GM19372 (cell line): ENCODE results near the gene DNAH17.
"Not testable (repeated sequence)": the region's sequence is repeated elsewhere in the genome, so short reads cannot be mapped to it uniquely, and the experiment has no call there.

Experiments used
- ATAC-seq: cut with Tn5 transposase; IDR thresholded peaks from one replicate; pipeline ENCODE4 v1.9.1; 2021; ENCODE audit warnings: mild to moderate bottlenecking, low read depth, moderate library complexity; ENCODE audit not compliant: unreplicated experiment

DNAH17 gene

DNA sequence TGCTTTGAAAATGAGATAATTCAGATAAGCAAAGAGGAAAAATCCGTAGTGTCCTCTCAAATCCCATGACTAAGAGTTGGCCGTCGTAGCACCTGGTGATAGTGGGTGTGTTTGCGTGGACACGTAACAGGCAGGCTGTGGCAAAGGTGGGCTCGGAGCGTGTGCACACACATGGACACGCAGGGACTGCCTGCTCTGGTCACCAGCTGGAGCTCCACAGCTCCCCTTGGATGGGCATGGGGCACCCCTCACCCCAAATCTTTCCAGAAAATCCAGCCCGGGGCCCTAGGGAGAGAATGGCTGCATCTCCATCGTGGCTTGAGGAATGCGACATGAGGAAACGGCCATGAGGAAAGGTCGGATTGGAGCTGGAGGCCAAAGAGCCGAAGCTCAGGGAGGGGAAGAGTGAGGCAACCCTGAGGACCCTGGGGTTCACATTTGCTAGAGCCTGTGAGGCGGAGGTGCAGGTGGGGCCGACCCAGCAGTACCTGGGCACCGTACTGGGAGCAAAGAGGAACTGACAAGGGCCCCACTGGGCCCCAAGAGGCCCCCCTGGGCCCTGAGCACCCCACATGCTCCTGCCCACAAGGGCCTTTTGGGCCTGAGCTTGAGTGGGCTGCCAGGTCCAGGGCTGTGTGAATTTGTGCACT, 51.6 kb downstream of the DNAH17 start:
- ATAC-seq: no peak

- ATAC-seq: no peak
Measured at GRCh38 chr17:78524870-78525510, 52.2 kb downstream of the DNAH17 start.

DNA sequence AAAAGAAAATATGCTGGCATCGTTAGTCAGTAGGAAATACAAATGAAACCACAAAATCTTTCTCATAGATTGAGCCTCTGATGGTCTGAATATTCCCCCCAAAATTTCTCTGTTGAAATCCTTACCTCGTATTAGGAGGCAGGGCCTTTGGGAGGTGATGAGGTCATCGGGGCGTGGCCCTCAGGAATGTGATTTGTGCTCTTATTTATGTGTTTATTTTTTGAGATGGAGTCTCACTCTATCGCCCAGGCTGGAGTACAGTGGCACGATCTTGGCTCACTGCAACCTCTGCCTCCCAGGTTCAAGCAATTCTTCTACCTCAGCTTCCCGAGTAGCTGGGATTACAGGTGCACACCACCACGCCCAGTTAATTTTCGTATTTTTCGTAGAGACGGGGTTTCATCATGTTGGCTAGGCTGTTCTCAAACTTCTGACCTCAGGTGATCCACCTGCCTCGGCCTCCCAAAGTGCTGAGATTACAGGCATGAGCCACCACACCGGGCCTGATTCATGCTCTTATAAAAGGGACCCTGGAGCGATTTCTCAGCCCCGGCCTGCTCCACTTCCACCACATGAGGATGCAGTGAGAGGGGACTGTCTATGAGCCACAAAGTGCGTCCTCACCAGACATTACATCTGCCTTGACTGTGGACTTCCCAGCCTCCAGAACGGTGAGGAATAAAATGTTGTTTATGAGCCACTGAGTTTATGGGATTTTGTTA, 53.1 kb downstream of the DNAH17 start:
- ATAC-seq: no peak

DNA sequence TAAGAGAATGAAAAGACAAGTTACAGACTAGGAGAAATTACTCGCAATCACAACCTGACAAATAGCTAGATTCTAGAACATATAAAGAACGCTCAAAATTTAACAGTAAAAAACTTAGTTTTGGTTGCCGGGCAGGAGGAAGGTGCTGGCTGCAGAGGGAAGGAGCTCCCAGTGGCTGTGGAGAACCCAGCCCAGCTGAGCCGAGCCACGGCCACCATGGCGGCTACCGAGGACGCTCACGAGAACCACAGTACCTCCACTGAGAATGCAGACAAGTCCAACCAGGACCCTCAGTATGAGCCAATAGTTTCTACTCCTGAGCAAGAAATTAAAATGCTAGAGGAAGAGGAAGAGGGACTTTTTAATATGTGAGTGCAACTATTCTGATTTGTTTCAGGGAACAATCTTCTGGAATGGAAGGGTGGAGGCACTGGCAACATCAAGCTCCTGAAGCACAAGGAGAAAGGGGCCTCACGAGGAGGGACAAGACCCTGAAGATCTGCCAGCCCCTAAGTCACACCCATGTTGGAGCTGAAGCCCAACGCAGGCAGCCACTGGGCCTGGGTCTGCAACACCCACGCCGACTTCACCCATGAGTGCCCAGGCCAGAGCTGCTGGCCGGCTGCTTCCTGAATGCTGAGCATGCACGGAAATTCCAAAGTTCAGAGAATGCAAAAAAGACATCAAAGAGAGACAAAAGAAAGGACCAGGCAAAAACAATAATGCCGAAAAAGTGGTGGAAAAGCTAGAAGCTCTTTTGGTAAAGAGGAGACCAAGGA, 55.0 kb downstream of the DNAH17 start:
- ATAC-seq: no peak

GRCh38 chr17:78517421-78517820, 59.8 kb downstream of the DNAH17 start:
- ATAC-seq: no peak

DNA sequence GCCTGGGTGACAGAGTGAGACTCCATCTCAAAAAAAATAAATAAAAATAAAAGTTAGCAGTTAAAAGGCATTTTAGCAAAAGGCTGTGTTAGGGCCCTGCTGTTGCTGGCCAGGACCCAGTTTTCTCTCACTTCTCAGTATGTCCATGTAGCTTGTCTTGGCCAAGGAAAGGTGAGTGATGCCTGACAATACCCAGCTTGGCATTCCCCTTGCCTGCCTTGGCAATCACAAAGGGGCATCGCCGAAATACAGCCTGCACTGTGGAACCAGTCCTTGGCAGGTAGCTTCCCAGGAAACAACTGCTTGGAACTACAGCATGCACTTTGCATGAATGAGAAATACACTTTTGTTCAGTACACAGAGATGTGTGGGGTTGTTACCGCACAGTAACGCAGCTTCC, 61.7 kb downstream of the DNAH17 start:
- no peak for ATAC-seq

DNA sequence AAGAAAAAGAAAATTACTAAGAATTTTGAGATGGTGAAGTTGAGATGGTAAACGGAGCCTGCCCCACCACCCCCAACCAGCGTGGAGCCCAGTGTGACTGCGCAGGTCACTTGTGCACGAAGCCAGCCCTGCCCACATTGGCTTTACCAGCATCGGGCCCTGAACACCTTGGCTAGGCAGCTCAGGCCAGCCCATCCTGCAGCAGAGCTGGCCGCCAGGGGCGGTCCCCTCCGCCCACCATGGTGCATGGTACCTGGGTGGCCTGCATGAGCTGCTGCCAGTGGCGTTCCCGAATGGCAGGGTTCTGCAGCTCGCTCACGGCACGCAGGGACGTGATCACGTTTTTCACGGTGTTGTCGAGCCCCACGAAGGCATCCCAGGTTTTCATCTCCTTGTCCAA, 62.7 kb downstream of the DNAH17 start:
- no peak for ATAC-seq

DNA sequence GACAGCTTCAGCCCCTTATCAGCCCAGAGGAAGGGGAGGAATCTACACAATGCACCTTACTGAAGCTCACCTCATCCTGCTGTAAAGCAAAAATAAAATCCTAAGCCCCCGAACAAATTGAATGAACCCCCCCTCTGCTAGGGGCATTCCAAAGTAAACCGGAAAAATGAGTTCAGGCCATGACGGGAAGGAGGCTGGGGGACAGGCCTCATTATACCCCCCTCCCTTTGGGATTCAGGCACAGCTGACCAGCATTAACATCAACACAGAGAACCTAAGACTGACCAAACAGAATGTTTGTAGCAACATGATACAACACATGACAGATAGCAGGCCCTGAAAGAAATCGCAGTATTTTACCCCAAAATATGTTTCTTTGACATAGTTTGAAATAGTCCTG, 64.2 kb downstream of the DNAH17 start:
- ATAC-seq: no peak

DNA sequence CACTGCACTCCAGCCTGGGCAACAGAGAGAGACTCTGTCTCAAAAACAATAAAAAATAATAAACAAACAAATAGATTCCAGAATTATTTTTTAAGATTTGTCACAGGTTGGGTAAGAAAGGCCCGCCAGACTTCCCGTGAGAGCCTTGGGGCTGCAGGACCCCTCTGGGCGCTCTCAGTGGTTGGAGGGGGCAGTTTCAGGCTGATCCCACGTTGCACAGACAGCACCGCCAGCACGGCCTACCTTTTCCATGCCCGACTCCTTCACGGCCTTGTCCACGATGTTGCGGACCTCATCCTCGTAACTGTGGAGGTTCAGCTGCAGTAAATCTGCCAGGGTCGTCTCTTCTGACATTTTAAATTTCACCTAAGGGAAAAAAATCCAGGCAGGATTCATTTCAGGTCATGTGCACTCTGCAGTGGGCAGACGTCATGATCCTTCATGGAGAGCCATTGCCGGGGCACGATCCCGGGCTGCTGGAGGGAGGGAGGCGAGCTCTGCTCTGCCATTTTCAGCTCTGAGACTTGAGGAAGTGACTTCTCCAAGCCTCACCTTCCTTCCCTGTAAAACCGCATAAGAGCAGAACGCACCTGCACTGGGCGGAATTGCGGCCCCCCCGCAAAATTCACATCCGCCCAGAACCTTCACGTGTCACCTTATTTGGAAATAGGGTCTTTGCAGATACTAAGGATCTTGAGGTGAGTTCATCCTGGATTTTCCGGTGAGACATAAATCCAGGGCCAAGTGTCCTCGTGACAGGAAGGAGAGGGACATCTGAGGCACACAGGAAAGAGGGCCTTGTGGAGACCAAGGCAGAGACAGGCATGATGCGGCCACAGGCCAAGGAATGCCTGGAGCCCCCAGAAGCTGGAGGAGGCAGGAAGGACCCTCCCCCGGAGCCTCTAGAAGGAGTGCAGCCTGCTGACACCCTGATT, 66.8 kb downstream of the DNAH17 start:
- no peak for ATAC-seq

- ATAC-seq: no peak
Measured at GRCh38 chr17:78507526-78507925, 69.7 kb downstream of the DNAH17 start.

- ATAC-seq: no peak
Measured at GRCh38 chr17:78506454-78507309, 70.5 kb downstream of the DNAH17 start.

- ATAC-seq: no peak
Measured at GRCh38 chr17:78504156-78504925, 72.9 kb downstream of the DNAH17 start.

- not testable (repeated sequence) for ATAC-seq
Measured at GRCh38 chr17:78503388-78503787, 73.8 kb downstream of the DNAH17 start.

DNA sequence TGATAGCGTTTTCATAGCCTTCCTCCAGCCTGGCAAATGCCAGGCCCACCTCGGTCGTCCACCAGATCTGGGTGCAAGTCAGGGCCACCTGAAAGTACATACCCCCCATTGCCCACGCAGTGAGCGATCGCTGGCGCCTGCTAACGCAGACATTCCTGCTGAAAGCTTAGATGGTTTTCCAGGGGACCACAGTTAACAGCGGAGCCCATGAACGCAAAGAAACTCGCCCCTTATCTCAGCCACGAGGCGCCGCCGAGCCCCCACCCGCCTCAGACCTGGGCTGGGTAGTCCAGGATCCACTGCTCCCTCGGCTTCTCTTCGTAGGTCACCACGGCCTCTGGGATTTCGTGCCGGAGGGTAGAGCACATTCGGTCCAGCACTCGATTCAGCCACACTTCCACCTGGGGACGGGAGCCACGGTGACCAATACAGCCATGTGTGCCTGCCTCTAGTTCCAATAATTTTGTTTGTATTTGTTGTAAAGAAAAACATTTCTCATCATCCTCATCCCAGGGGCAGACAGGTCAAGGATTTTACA, 74.5 kb downstream of the DNAH17 start:
- no peak for ATAC-seq

DNA sequence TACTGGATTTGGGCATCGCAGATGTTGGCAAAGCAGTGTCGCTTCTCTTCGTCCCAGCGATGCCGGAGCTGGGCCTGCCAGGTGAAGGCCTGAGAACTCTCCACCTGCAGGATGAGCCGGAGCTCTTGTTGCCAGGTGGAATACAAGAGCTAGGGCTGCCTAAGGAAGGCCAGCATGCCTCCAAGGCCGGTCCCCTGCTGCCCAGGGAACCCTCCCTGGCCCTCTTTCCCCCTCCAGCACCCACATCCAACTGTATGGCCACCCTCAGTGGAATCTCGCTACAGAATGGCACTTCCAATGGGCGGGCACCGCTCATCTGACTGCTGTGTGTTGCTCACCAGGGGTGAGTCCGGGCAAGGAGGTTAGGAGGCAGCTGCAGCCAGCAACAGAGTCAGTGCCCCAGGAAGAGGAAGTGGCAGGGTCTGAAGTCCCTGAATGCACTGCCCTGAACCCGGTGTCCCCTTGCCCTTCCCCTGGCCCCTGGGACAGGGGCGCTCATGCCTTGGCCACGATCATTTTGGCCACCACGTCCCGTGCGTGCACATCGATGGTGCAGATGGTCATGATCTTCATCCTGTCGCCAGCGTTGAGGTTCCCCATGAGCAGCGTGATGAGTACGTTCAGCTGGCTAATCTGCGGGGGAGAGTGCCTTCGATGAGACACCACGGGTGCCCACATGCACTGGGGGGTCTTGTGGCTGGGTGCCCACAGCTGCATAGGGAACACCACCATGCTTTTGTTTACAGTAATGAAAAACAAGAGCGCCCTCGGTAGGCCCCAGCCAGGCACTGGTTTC, 75.8 kb downstream of the DNAH17 start:
- ATAC-seq: no peak

DNA sequence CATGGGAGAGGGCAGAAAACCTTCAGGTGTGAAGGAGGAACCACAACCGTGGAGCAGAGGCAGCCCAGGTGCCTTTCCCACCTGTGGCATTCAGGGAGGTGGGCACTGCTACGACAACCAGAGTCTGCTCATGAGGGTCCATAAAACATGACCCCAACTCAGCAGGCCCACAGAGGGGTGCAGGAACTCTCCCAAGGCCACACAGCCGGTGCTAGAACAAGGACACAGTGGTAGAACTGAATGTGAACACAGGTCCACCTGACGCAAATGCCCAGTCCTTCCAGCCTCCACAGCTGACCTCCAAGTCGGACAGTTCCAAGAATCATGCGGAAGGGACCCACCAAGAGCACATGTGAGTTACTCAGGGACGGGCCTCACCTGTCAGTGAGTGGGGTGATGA, 76.4 kb downstream of the DNAH17 start:
- ATAC-seq: no peak
